ENCODE data around the gene ELMO2.

ELMO2 gene

GRCh38 chr20:46401478-46401860 is 4.9 kb downstream of the ELMO2 start:
- TF ChIP-seq, protein P1, sequence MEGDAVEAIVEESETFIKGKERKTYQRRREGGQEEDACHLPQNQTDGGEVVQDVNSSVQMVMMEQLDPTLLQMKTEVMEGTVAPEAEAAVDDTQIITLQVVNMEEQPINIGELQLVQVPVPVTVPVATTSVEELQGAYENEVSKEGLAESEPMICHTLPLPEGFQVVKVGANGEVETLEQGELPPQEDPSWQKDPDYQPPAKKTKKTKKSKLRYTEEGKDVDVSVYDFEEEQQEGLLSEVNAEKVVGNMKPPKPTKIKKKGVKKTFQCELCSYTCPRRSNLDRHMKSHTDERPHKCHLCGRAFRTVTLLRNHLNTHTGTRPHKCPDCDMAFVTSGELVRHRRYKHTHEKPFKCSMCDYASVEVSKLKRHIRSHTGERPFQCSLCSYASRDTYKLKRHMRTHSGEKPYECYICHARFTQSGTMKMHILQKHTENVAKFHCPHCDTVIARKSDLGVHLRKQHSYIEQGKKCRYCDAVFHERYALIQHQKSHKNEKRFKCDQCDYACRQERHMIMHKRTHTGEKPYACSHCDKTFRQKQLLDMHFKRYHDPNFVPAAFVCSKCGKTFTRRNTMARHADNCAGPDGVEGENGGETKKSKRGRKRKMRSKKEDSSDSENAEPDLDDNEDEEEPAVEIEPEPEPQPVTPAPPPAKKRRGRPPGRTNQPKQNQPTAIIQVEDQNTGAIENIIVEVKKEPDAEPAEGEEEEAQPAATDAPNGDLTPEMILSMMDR (IDR thresholded peaks at IDR 0.05), result no peak
- Mint-ChIP-seq H3K9me3 (no peaks in the 10 kb centered on the region), H3K27me3 (ENCODE audit: low read depth, poor library complexity) (peaks cover 4% of the 10 kb centered on the region), H3K4me3 (no peak overlapping the region), H3K4me1 (peaks cover 48% of the 10 kb centered on the region), H3K36me3 (ENCODE audit: low read depth) (peaks cover 11% of the 10 kb centered on the region), H3K27ac (no peak overlapping the region)
- no peak for DNase-seq

DNA sequence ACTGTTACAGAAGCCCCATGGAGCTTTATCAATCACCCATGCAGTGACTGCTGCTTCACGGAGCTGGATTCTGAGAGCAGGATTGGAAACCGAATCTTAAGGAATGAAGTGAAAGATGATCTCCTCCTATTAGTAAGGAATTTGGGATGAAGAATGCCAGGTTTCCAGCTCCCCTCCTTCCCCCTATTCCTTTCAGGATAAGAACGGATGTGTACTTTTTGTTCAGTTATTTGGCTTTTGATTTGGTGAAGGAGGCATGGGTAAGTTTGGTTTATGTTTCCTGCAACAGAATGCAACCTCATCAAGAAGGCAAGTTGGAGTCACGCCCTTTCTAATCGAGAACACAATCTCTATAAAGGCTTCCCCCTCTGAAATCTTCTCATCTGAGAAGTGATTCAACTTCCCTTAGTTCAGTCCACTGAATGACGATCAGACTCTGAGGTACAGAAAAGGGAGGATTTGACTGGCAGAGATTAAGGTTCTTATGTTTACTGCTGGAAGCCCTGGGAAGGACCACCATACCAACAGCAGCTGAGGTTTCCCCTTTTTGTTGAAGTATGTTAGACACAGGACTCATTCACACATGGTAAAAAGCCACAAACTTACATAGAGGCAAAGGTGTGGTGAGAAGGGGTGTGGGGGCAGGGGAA is 5.5 kb downstream of the ELMO2 start:
- TF ChIP-seq, protein P1 (IDR thresholded peaks at IDR 0.05), result no peak
- DNase-seq, result no peak
- no peak overlapping the region for H3K4me3 Mint-ChIP-seq
- H3K27ac Mint-ChIP-seq, result peak overlapping the region; percentile 8
- peaks cover 4% of the 10 kb centered on the region for H3K27me3 Mint-ChIP-seq (ENCODE audit: low read depth, poor library complexity)
- H3K4me1 Mint-ChIP-seq, result peaks cover 50% of the 10 kb centered on the region
- H3K9me3 Mint-ChIP-seq, result no peaks in the 10 kb centered on the region
- peaks cover 11% of the 10 kb centered on the region for H3K36me3 Mint-ChIP-seq (ENCODE audit: low read depth)

- H3K4me1 Mint-ChIP-seq, result peaks cover 55% of the 10 kb centered on the region
- peaks cover 3% of the 10 kb centered on the region for H3K27me3 Mint-ChIP-seq (ENCODE audit: low read depth, poor library complexity)
- DNase-seq, result no peak
- peaks cover 11% of the 10 kb centered on the region for H3K36me3 Mint-ChIP-seq (ENCODE audit: low read depth)
- H3K9me3 Mint-ChIP-seq, result no peaks in the 10 kb centered on the region
- H3K4me3 Mint-ChIP-seq, result no peak overlapping the region
- peak overlapping the region; percentile 8 for H3K27ac Mint-ChIP-seq
- TF ChIP-seq, protein P1 (IDR thresholded peaks at IDR 0.05), result no peak
These were observed 6.2 kb downstream of the ELMO2 start for GRCh38 chr20:46400253-46400652.

DNA sequence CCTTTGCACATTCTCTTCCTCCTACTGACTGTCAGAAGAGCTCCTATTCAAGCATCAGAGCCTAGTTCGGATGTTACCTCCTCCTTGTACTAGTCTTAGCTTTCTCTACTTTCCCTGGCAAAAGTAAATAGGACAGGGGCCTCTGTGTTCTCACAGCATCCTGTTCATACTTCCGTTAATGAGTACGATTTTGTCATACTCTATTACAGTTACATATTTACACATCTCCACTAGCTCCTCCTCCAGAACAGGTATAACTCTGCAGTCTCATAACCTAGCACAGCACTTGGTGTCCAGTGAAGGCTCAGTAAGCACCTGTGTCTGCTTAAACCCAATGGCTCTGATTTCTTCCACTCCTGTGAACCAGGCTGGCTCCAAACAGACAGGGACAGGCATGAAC is 7.0 kb downstream of the ELMO2 start:
- H3K36me3 Mint-ChIP-seq (ENCODE audit: low read depth), result peaks cover 14% of the 10 kb centered on the region
- peaks cover 56% of the 10 kb centered on the region for H3K4me1 Mint-ChIP-seq
- no peaks in the 10 kb centered on the region for H3K9me3 Mint-ChIP-seq
- no peaks in the 10 kb centered on the region for H3K27me3 Mint-ChIP-seq (ENCODE audit: low read depth, poor library complexity)
- DNase-seq, result no peak
- no peak overlapping the region for H3K4me3 Mint-ChIP-seq
- TF ChIP-seq, protein P1 (IDR thresholded peaks at IDR 0.05), result no peak
- no peak overlapping the region for H3K27ac Mint-ChIP-seq

GRCh38 chr20:46398963-46399362 is 7.5 kb downstream of the ELMO2 start:
- H3K36me3 Mint-ChIP-seq (ENCODE audit: low read depth), result peaks cover 18% of the 10 kb centered on the region
- H3K27me3 Mint-ChIP-seq (ENCODE audit: low read depth, poor library complexity), result no peaks in the 10 kb centered on the region
- no peak overlapping the region for H3K27ac Mint-ChIP-seq
- no peak overlapping the region for H3K4me3 Mint-ChIP-seq
- H3K4me1 Mint-ChIP-seq, result peaks cover 54% of the 10 kb centered on the region
- no peaks in the 10 kb centered on the region for H3K9me3 Mint-ChIP-seq
- DNase-seq, result no peak
- TF ChIP-seq, protein P1 (IDR thresholded peaks at IDR 0.05), result no peak

DNA sequence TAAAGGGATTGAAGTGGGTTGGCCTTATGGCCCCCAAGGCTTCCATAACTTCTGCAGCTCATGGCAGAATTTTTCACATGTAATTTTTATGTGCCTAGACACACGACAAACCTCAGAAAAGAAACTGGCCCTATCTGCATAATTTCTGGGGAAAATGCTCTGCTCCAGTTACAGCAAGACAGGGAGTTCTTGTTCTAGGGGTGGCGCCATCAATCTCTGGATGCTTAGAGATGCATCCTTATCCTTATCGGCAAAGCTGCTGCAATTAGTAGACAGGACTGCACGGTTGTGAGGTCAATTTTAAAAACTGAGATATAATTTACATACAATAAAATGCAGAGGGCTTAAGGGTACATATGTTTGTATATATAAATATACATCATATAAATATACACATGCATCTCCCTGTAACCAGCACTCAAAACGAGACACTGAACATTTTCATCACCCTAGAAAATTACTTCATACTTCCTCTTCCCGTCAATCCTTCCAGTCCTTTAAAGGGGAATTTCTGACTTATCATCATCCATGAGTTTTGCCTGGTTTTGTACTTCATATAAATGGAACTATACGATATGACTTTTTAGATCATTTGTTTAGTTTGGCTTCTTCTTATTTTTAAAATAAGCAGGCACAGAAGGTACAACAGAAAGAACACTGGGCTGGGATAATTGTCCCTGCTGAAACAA is 10.2 kb downstream of the ELMO2 start:
- no peak for DNase-seq
- Mint-ChIP-seq H3K36me3 (ENCODE audit: low read depth) (peaks cover 34% of the 10 kb centered on the region), H3K27ac (no peak overlapping the region), H3K4me1 (peaks cover 30% of the 10 kb centered on the region), H3K4me3 (no peak overlapping the region), H3K27me3 (ENCODE audit: low read depth, poor library complexity) (no peaks in the 10 kb centered on the region), H3K9me3 (no peaks in the 10 kb centered on the region)
- TF ChIP-seq, protein P1 (IDR thresholded peaks at IDR 0.05), result no peak

Data from nephron progenitor cell (in vitro differentiated cells).